ENCODE measurements around the gene ACTL7B. TPM values are rescaled to one million over a fixed set of nuclear protein-coding genes. Genes with fewer than 3 reads are reported as not detected.

Gene ACTL7B
- total RNA-seq, 4 donors from 2014 or later: not detected

GRCh38 chr9:108866001-108866420 lies 10.2 kb upstream of the ACTL7B start:
- TF ChIP-seq POLR2A (IDR thresholded peaks at IDR 0.05) (no peak), CTCF (IDR thresholded peaks at IDR 0.05) (no peak)
- no peak for DNase-seq (ENCODE audit: low spot score in 2 of 2)
- intact Hi-C loops (cut with DNase I; ENCODE audit: low total_unique reads): no loop called here
- WGBS, 2 donors: 68 to 71% methylated on average over 2 of the region's 2 CpGs
- no peak overlapping the region for H3K4me3 ChIP-seq (ENCODE audit: low read depth, poor library complexity, severe bottlenecking)

- intact Hi-C loops (cut with DNase I; ENCODE audit: low total_unique reads): no loop called here
- DNase-seq (ENCODE audit: low spot score in 2 of 2): no peak
- TF ChIP-seq POLR2A (IDR thresholded peaks at IDR 0.05) (no peak), CTCF (IDR thresholded peaks at IDR 0.05) (no peak)
- H3K4me3 ChIP-seq (ENCODE audit: low read depth, poor library complexity, severe bottlenecking): no peak overlapping the region
- 83 to 94% methylated on average over 4 of the region's 4 CpGs for WGBS, 2 donors
Measured at GRCh38 chr9:108865037-108865436, 9.3 kb upstream of the ACTL7B start.

GRCh38 chr9:108864446-108864845 lies 8.7 kb upstream of the ACTL7B start:
- intact Hi-C loops (cut with DNase I; ENCODE audit: low total_unique reads): no loop called here
- DNase-seq (ENCODE audit: low spot score in 2 of 2): no peak
- no peak overlapping the region for H3K4me3 ChIP-seq (ENCODE audit: low read depth, poor library complexity, severe bottlenecking)
- WGBS, 2 donors: 79 to 87% methylated on average over 3 of the region's 3 CpGs
- no peak for TF ChIP-seq POLR2A (IDR thresholded peaks at IDR 0.05)
- TF ChIP-seq CTCF (IDR thresholded peaks at IDR 0.05): no peak

GRCh38 chr9:108863891-108864290 lies 8.1 kb upstream of the ACTL7B start:
- no peak for TF ChIP-seq CTCF (IDR thresholded peaks at IDR 0.05)
- TF ChIP-seq POLR2A (IDR thresholded peaks at IDR 0.05): no peak
- 81 to 84% methylated on average over 3 of the region's 3 CpGs for WGBS, 2 donors
- no peak overlapping the region for H3K4me3 ChIP-seq (ENCODE audit: low read depth, poor library complexity, severe bottlenecking)
- no peak for DNase-seq (ENCODE audit: low spot score in 2 of 2)
- intact Hi-C loops (cut with DNase I; ENCODE audit: low total_unique reads): no loop called here

- WGBS, 2 donors: 95 to 98% methylated on average over 3 of the region's 3 CpGs
- intact Hi-C loops (cut with DNase I; ENCODE audit: low total_unique reads): no loop called here
- TF ChIP-seq CTCF (IDR thresholded peaks at IDR 0.05) (no peak), POLR2A (IDR thresholded peaks at IDR 0.05) (no peak)
- no peak within 1 kb of the TSS for H3K4me3 ChIP-seq (ENCODE audit: low read depth, poor library complexity, severe bottlenecking)
- DNase-seq (ENCODE audit: low spot score in 2 of 2): no peak
Measured at GRCh38 chr9:108861997-108862396, 6.2 kb upstream of the ACTL7B start, which contains the start of gene ACTL7A. TSS of gene ACTL7A (plus strand) at chr9:108862266. CDS start at chr9:108862323, 57 bp downstream.

GRCh38 chr9:108861464-108861863 lies 5.7 kb upstream of the ACTL7B start:
- TF ChIP-seq POLR2A (IDR thresholded peaks at IDR 0.05) (no peak), CTCF (IDR thresholded peaks at IDR 0.05) (no peak)

More at GRCh38 chr9:108861464-108861863, 5.7 kb upstream of the ACTL7B start:
- 76 to 97% methylated on average over 7 of the region's 7 CpGs for WGBS, 2 donors
- intact Hi-C loops (cut with DNase I; ENCODE audit: low total_unique reads): no loop called here
- H3K4me3 ChIP-seq (ENCODE audit: low read depth, poor library complexity, severe bottlenecking): no peak overlapping the region
- DNase-seq (ENCODE audit: low spot score in 2 of 2): no peak

All from lower leg skin (tissue), 4 donors.